HCT116 (cell line): Measurements from ENCODE around the gene TSPAN5. TPM values are rescaled to one million over a fixed set of nuclear protein-coding genes. Genes with fewer than 3 reads are reported as not detected.

Experiments
- ATAC-seq: fragments of 200-7000 bp; cut with Tn5 transposase; 2 replicates; pipeline ENCODE4 v1.9.1; 2020; ENCODE audit warnings: mild to moderate bottlenecking, moderate library complexity
- BruUV-seq: library from RNA; stranded (reverse); fragments of 400-500 nt; replicated peaks from 2 replicates; lab custom pipeline; 2021; lab: Mats Ljungman, UMichigan
- CTCF ChIA-PET: fragments of 300-600 bp; sonication (Branson Sonifier 250); formaldehyde crosslinking; loops from one replicate; lab custom pipeline; 2021; ENCODE audit warnings: antibody characterized with exemption; lab: Charles Lee
- POLR2A ChIA-PET: fragments of 300-600, 350-600 bp; sonication (Branson Sonifier 250); formaldehyde crosslinking; loops from one replicate; lab custom pipeline; 2021; ENCODE audit warnings: antibody characterized with exemption; lab: Charles Lee
- RAD21 ChIA-PET, 2 experiments: fragments of 300-600 bp; sonication (Branson Sonifier 250); formaldehyde crosslinking; loops; one replicate each; lab custom pipeline; 2023; ENCODE audit warnings: low total read pairs in 2 of 2; ENCODE audit not compliant: uncharacterized antibody in 2 of 2, unreplicated experiment in 2 of 2, low non-redundant PET in 1 of 2; lab: Charles Lee
- DNase-seq: peaks from one replicate; pipeline ENCODE4 v3.0.0-alpha.2; 2010; ENCODE audit warnings: low read depth, low spot score
- H2AFZ ChIP-seq: fragments of 200-600 bp; shearing (Covaris generic), sonication (generic); 2 replicates; pipeline ENCODE4 v1.6.1; 2017; ENCODE audit warnings: low read depth, mixed run types, mixed read lengths, antibody characterized with exemption, low read length; ENCODE audit not compliant: poor library complexity, severe bottlenecking
- H3K27ac ChIP-seq: 2 replicates; pipeline ENCODE4 v1.5.1; 2012; ENCODE audit warnings: low read depth, low read length
- H3K27me3 ChIP-seq: fragments of 200-600 bp; sonication (generic); 2 replicates; pipeline ENCODE4 v1.6.1; 2016; ENCODE audit warnings: mixed run types, low read length, mixed read lengths; ENCODE audit not compliant: insufficient read depth
- H3K36me3 ChIP-seq, 2 experiments: fragments of 200-500 bp in 1 of 2; fragments of 200-600 bp in 1 of 2; sonication (Bioruptor generic) in 1 of 2; sonication (generic) in 1 of 2; 2 replicates each; pipeline versions ENCODE4 v1.5.1 to v1.6.1; 2014 to 2016; ENCODE audit warnings: low read length in 2 of 2, inconsistent platforms in 1 of 2, mixed read lengths in 1 of 2, mixed run types in 1 of 2; ENCODE audit not compliant: insufficient read depth in 2 of 2, control insufficient read depth in 1 of 2
- H3K4me1 ChIP-seq, 2 experiments: fragments of 200-600 bp in 1 of 2; sonication (generic) in 1 of 2; 2 replicates each; pipeline versions ENCODE4 v1.5.1 to v1.6.1; 2012 to 2017; ENCODE audit warnings: low read length in 2 of 2, inconsistent platforms in 1 of 2, mild to moderate bottlenecking in 1 of 2, mixed read lengths in 1 of 2, mixed run types in 1 of 2, moderate library complexity in 1 of 2; ENCODE audit not compliant: insufficient read depth in 2 of 2, control insufficient read depth in 1 of 2
- H3K4me2 ChIP-seq: fragments of 200-600 bp; sonication (generic); 2 replicates; pipeline ENCODE4 v1.6.1; 2017; ENCODE audit warnings: mixed run types, low read length, mixed read lengths
- H3K4me3 ChIP-seq, 2 experiments: fragments of 200-600 bp in 1 of 2; sonication (generic) in 1 of 2; replicated peaks in 1 of 2; 2 replicates each; pipeline ENCODE4 v1.5.1; 2011 to 2016; ENCODE audit warnings: low read length in 2 of 2, control low read depth in 1 of 2, low read depth in 1 of 2, mild to moderate bottlenecking in 1 of 2, mixed read lengths in 1 of 2, mixed run types in 1 of 2
- H3K79me2 ChIP-seq: fragments of 200-600 bp; sonication (generic); 2 replicates; pipeline ENCODE4 v1.6.1; 2017; ENCODE audit warnings: mild to moderate bottlenecking, mixed run types, low read length, moderate library complexity, mixed read lengths; ENCODE audit not compliant: insufficient read depth
- H3K9ac ChIP-seq: fragments of 200-600 bp; sonication (generic); 2 replicates; pipeline ENCODE4 v1.6.1; 2016; ENCODE audit warnings: low read length, mixed read lengths
- H3K9me2 ChIP-seq: fragments of 200-600 bp; sonication (generic), shearing (Covaris generic); 2 replicates; pipeline ENCODE4 v1.6.1; 2017; ENCODE audit warnings: mixed run types, mild to moderate bottlenecking, moderate library complexity; ENCODE audit not compliant: insufficient read depth
- H3K9me3 ChIP-seq, 2 experiments: fragments of 200-500 bp in 1 of 2; fragments of 200-600 bp in 1 of 2; sonication (Bioruptor generic) in 1 of 2; sonication (generic) in 1 of 2; 2 replicates each; pipeline ENCODE4 v1.6.1; 2014 to 2017; ENCODE audit warnings: low read length in 2 of 2, mixed read lengths in 2 of 2, inconsistent platforms in 1 of 2, low read depth in 1 of 2, mild to moderate bottlenecking in 1 of 2, mixed run types in 1 of 2, moderate library complexity in 1 of 2; ENCODE audit not compliant: control insufficient read depth in 1 of 2, insufficient read depth in 1 of 2
- H4K20me1 ChIP-seq: fragments of 200-600 bp; sonication (generic), shearing (Covaris generic); 2 replicates; pipeline ENCODE4 v1.6.1; 2017; ENCODE audit warnings: mixed run types, mild to moderate bottlenecking, moderate library complexity; ENCODE audit not compliant: insufficient read depth
- CBX3 ChIP-seq: IDR thresholded peaks from 2 replicates; pipeline ENCODE4 v1.6.1; 2012; ENCODE audit warnings: low read depth
- CEBPB ChIP-seq: IDR thresholded peaks from 2 replicates; pipeline ENCODE4 v1.6.1; 2012; ENCODE audit warnings: low read depth
- CTCF ChIP-seq, 3 experiments: fragments of 200-600 bp in 1 of 3; sonication (generic) in 1 of 3; IDR thresholded peaks in 2 of 3; conservative IDR thresholded peaks in 1 of 3; 2 replicates each; pipeline ENCODE4 v1.5.1; 2012 to 2017; ENCODE audit warnings: low read depth in 2 of 3, low read length in 2 of 3, antibody characterized with exemption in 1 of 3, borderline replicate concordance in 1 of 3, control low read depth in 1 of 3, mild to moderate bottlenecking in 1 of 3, mixed read lengths in 1 of 3, mixed run types in 1 of 3, moderate library complexity in 1 of 3; ENCODE audit not compliant: insufficient read depth in 1 of 3
- EZH2 ChIP-seq: fragments of 200-600 bp; sonication (generic); IDR thresholded peaks from 2 replicates; pipeline ENCODE4 v1.6.1; 2017; ENCODE audit warnings: antibody characterized with exemption, mixed run types
- EZH2phosphoT487 ChIP-seq: fragments of 200-600 bp; IDR thresholded peaks from 2 replicates; pipeline ENCODE4 v1.6.1; 2018; ENCODE audit warnings: antibody characterized with exemption, borderline replicate concordance
- FOSL1 ChIP-seq: IDR thresholded peaks from 2 replicates; pipeline ENCODE4 v1.6.1; 2012; ENCODE audit warnings: low read depth
- POLR2AphosphoS5 ChIP-seq: IDR thresholded peaks from 2 replicates; pipeline ENCODE4 v1.6.1; 2011; ENCODE audit warnings: mild to moderate bottlenecking, low read depth, low read length, moderate library complexity
- RAD21 ChIP-seq: IDR thresholded peaks from 2 replicates; pipeline ENCODE4 v1.6.1; 2012; ENCODE audit warnings: low read depth, mild to moderate bottlenecking
- SP1 ChIP-seq: IDR thresholded peaks from 2 replicates; pipeline ENCODE4 v1.6.1; 2012; ENCODE audit warnings: low read depth
- SRF ChIP-seq: IDR thresholded peaks from 2 replicates; pipeline ENCODE4 v1.6.1; 2012; ENCODE audit warnings: low read depth
- TCF7L2 ChIP-seq: IDR thresholded peaks from 2 replicates; pipeline ENCODE4 v1.7.0; 2011; ENCODE audit warnings: borderline replicate concordance, inconsistent platforms; ENCODE audit not compliant: insufficient read depth, insufficient read length; ENCODE audit errors: extremely low read depth
- YY1 ChIP-seq: IDR thresholded peaks from 2 replicates; pipeline ENCODE4 v1.6.1; 2011; ENCODE audit warnings: low read length, low read depth, moderate library complexity, mild to moderate bottlenecking; ENCODE audit not compliant: insufficient replicate concordance; ENCODE audit errors: extremely low read depth
- ZBTB33 ChIP-seq: IDR thresholded peaks from 2 replicates; pipeline ENCODE4 v1.6.1; 2011; ENCODE audit warnings: mild to moderate bottlenecking, low read length, moderate library complexity; ENCODE audit not compliant: insufficient replicate concordance; ENCODE audit errors: extremely low read depth
- ZNF274 ChIP-seq: fragments of 200-500 bp; sonication (Bioruptor generic); IDR thresholded peaks from 2 replicates; pipeline ENCODE4 v1.6.1; 2014; ENCODE audit warnings: mild to moderate bottlenecking, low read depth, low read length, inconsistent platforms
- intact Hi-C: fragments of 100-400 bp; cut with micrococcal nuclease; formaldehyde crosslinking; loops from 2 replicates; pipeline ENCODE4 v1.10.0; 2022
- total RNA-seq: library from RNA; stranded (reverse); gene quantifications from one replicate; pipeline ENCODE4 v1.2.1, GENCODE V29; 2021; ENCODE audit not compliant: unreplicated experiment
- TF ChIP-seq, protein P1 (sequence below): IDR thresholded peaks from 2 replicates; pipeline ENCODE4 v1.6.1; 2012

Gene TSPAN5
- total RNA-seq, 1 experiment from 2014 or later: 56.8 TPM

DNA sequence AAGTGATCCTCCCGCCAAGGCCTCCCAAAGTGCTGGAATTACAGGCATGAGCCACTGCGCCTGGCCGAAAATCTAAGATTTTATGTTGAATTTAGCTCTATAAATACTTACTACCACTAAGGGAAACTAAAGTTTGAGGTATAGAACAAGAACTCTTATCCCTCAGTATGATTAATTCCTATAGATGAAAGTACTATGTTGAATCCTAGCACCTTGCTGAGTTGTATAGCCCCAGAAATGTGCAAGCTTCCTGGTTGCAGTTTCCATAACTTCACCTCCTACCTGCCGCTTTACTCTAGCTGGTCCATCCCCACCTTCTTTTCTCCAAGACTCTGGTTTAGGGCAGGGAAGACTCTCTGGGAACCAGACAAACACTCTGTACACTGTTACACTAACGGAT is 11.8 kb upstream of the TSPAN5 start:
- no peak overlapping the region for H3K27ac ChIP-seq
- ATAC-seq (no peak), DNase-seq (no peak)
- intact Hi-C loops: no loop called here
- H3K9ac ChIP-seq: no peak overlapping the region
- H3K9me2 ChIP-seq: no peaks in the 10 kb centered on the region
- no peaks in the 10 kb centered on the region for H3K79me2 ChIP-seq
- TF ChIP-seq YY1 (no peak), CBX3 (no peak), CTCF (IDR thresholded peaks at IDR 0.05 in 2 of 3, conservative IDR thresholded peaks at IDR 0.05 in 1 of 3; ENCODE audit: borderline replicate concordance in 1 of 3, insufficient read depth in 1 of 3, low read depth in 2 of 3, low read length in 2 of 3) (no peak), CEBPB (no peak), SP1 (no peak), RAD21 (no peak), SRF (no peak), EZH2phosphoT487 (no peak), EZH2 (no peak), FOSL1 (no peak), ZBTB33 (no peak), POLR2AphosphoS5 (no peak), ZNF274 (no peak), TCF7L2 (no peak)
- TF ChIP-seq, protein P1, sequence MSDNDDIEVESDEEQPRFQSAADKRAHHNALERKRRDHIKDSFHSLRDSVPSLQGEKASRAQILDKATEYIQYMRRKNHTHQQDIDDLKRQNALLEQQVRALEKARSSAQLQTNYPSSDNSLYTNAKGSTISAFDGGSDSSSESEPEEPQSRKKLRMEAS: no peak
- H3K4me1 ChIP-seq: no peaks in the 10 kb centered on the region; a peak in 1 of 4 replicates
- H3K36me3 ChIP-seq: no peaks in the 10 kb centered on the region
- no peak overlapping the region for H2AFZ ChIP-seq
- ChIA-PET RAD21 (no interaction called here), POLR2A (no interaction called here), CTCF (no interaction called here)
- H3K9me3 ChIP-seq: peaks cover 0 to 4% of the 10 kb centered on the region in 2 experiments; a peak in 1 of 4 replicates
- H4K20me1 ChIP-seq: no peaks in the 10 kb centered on the region
- H3K27me3 ChIP-seq: no peaks in the 10 kb centered on the region
- H3K4me2 ChIP-seq: no peak overlapping the region
- no TSS peak for BruUV-seq
- no peak overlapping the region for H3K4me3 ChIP-seq
